HFFc6 (cell line): Measurements from ENCODE around the gene MAS1. TPM values are rescaled to one million over a fixed set of nuclear protein-coding genes. Genes with fewer than 3 reads are reported as not detected.

Experiments
- DNase-seq: peaks from one replicate; pipeline ENCODE4 v3.0.0-alpha.2; 2018
- H3K27ac Mint-ChIP-seq: 2 replicates; pipeline ENCODE4 v1.8.0; 2020; ENCODE audit warnings: mild to moderate bottlenecking, mixed read lengths
- H3K27me3 Mint-ChIP-seq: 2 replicates; pipeline ENCODE4 v1.8.0; 2021; ENCODE audit warnings: mild to moderate bottlenecking, moderate library complexity, mixed read lengths; ENCODE audit not compliant: insufficient read depth
- H3K36me3 Mint-ChIP-seq: 2 replicates; pipeline ENCODE4 v1.8.0; 2021; ENCODE audit warnings: low read depth, mixed read lengths
- H3K4me1 Mint-ChIP-seq: 2 replicates; pipeline ENCODE4 v1.8.0; 2020; ENCODE audit warnings: low read depth, mixed read lengths
- H3K4me3 Mint-ChIP-seq: 2 replicates; pipeline ENCODE4 v1.8.0; 2020; ENCODE audit warnings: mild to moderate bottlenecking, moderate library complexity, mixed read lengths
- H3K9me3 Mint-ChIP-seq: 2 replicates; pipeline ENCODE4 v1.8.0; 2020; ENCODE audit warnings: mild to moderate bottlenecking, mixed read lengths
- total RNA-seq, 6 experiments: library from RNA; stranded (reverse); fragmentation: NEBNext Ultra II Directional; extraction: Animal tissue kit (Norgen Biotek cat#: 25700); gene quantifications; 2 replicates in 1 of 6; 3 replicates in 5 of 6; pipeline ENCODE4 v1.2.3, GENCODE V29; 2021
- TF ChIP-seq, protein P1 (sequence below): fragments of 200-600 bp; sonication (generic); IDR thresholded peaks from 2 replicates; pipeline ENCODE4 v1.5.0; 2021; ENCODE audit warnings: antibody characterized with exemption, mild to moderate bottlenecking

MAS1 gene
- total RNA-seq, 6 experiments from 2014 or later = not detected

DNA sequence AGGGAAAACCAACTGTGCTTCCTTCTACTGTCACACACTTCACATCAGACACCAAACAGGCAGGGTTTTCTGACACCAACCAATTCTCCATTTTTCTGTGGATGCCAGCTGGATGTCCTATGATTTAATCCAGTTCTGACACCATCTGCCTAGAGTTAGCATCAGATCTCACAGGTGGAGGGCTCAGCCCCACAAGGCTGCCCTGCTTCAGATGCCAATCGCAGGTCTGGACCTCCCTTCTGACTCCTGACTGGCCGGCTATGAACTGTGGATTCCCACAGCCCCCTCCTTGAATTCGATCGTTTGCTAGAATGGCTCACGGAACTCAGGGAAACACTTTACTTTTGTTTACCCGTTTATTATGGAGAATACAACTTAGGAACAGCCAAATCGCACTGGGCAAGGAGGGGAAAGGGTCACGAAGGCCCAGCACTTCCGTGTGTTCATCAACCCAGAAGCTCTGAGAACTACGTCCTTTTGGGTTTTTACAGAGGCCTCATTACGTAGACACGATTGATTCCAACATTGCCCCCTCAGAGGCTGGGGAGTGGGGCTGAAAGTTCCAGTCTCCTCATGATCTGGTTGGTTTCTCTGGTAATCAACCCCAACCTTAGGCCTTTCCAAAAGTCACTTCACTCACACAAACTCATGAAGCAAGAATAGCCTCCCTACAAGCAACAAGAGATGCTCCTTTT is 25.4 kb upstream of the MAS1 start:
- peaks cover 7% of the 10 kb centered on the region for H3K4me1 Mint-ChIP-seq
- TF ChIP-seq, protein P1, sequence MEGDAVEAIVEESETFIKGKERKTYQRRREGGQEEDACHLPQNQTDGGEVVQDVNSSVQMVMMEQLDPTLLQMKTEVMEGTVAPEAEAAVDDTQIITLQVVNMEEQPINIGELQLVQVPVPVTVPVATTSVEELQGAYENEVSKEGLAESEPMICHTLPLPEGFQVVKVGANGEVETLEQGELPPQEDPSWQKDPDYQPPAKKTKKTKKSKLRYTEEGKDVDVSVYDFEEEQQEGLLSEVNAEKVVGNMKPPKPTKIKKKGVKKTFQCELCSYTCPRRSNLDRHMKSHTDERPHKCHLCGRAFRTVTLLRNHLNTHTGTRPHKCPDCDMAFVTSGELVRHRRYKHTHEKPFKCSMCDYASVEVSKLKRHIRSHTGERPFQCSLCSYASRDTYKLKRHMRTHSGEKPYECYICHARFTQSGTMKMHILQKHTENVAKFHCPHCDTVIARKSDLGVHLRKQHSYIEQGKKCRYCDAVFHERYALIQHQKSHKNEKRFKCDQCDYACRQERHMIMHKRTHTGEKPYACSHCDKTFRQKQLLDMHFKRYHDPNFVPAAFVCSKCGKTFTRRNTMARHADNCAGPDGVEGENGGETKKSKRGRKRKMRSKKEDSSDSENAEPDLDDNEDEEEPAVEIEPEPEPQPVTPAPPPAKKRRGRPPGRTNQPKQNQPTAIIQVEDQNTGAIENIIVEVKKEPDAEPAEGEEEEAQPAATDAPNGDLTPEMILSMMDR = no peak
- no peaks in the 10 kb centered on the region; the same call in none of the 2 replicates for H3K9me3 Mint-ChIP-seq
- H3K36me3 Mint-ChIP-seq = no peaks in the 10 kb centered on the region
- H3K27me3 Mint-ChIP-seq = peaks cover 8% of the 10 kb centered on the region
- DNase-seq = no peak
- H3K4me3 Mint-ChIP-seq = no peak overlapping the region
- no peak overlapping the region for H3K27ac Mint-ChIP-seq

DNA sequence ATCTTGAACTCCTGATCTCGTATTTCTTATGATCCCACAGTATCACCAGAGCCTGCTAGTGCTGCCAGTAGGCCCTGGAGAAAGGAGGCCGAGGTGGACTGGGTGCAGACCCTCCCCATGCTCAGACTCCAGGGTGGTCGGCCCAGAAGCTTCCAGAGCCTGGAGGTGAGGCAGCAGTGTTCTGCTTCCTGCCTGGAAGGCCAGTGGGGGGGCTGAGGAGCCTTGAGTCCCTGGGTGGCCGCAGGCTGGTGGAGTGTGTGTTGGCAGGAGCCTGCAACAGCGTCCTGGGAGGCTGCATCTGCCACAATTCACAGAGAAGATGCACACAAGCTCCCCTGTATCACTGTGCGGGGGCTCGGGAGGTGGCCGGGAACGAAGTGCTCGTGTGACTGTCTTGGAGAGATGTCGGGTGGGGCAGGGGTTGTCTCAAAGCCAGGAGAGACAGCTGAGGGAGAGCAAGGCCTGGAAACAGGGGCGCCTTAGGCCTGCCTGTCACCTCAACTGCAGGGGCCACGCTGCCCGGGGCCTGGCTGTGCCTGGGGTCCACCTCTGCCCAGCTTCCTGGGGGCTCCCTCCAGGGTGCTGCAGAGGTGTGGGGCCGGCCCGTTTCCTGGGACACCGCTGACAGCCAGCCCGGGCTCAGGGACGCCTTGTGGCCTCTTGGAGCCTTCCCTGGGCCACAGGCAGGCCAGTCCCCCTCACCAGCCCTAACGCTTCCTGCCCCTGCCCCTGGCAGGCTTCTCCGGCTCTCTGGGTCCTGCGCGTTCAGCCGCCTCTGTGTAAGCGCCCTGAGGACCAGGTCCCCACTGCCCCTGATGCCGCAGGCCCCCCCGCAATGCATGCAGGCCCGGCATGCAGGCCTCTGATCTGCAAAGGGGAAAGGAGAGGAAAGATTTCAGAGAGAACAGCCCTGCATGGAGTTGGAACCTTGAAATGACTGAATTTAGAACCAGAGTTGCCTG is 24.2 kb upstream of the MAS1 start:
- Mint-ChIP-seq H3K36me3 (no peaks in the 10 kb centered on the region), H3K4me3 (no peak overlapping the region), H3K9me3 (no peaks in the 10 kb centered on the region; the same call in none of the 2 replicates), H3K27me3 (peaks cover 6% of the 10 kb centered on the region), H3K27ac (no peak overlapping the region), H3K4me1 (no peaks in the 10 kb centered on the region)
- DNase-seq = no peak
- TF ChIP-seq, protein P1 = no peak

DNA sequence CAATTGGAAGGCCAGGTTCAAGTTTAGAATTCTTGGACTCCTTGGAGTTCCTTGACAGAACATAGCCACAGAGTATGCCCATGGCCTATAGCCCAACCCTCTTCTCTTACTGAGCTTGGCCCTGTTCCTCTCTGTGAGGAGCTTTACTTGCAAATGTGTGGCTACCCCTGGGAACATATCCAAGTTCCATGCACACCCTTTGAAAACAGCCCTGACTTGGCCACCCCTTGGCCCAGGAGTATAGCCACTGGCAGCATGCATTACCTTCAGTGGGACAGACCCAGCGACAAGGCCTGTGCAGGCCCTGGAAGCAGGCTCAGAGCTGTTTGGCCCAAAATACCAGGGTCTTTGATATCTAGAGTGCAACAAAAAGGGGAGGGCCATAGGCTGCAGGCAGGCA is 19.5 kb upstream of the MAS1 start:
- Mint-ChIP-seq H3K4me3 (no peak overlapping the region), H3K36me3 (no peaks in the 10 kb centered on the region), H3K27ac (no peak overlapping the region), H3K9me3 (no peaks in the 10 kb centered on the region; the same call in none of the 2 replicates), H3K4me1 (no peaks in the 10 kb centered on the region), H3K27me3 (peaks cover 2% of the 10 kb centered on the region)
- TF ChIP-seq, protein P1 = no peak
- DNase-seq = no peak

DNA sequence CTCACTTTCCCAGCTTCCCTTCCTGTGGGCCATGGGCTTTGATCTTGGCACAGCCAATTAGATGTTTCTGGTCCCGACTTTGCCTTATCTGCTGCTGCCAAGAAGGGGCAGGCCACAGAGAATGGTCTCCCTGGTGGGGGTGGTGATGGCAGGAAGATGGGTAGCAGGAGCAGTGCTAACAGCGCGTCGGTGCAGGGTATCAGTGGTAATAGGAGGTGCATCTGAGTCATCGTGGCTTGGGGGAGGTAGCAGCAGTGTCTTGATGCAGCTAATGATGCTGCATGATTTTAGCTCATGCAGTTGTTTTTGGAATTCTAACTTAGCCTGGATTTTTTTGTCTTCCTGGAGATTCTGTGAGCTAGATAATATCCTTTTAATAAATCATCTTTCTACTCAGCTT is 18.9 kb upstream of the MAS1 start:
- H3K36me3 Mint-ChIP-seq = no peaks in the 10 kb centered on the region
- no peak overlapping the region for H3K4me3 Mint-ChIP-seq
- H3K27me3 Mint-ChIP-seq = no peaks in the 10 kb centered on the region; the same call in 1 of the 2 replicates
- H3K9me3 Mint-ChIP-seq = no peaks in the 10 kb centered on the region; the same call in none of the 2 replicates
- TF ChIP-seq, protein P1 = no peak
- H3K27ac Mint-ChIP-seq = no peak overlapping the region
- H3K4me1 Mint-ChIP-seq = no peaks in the 10 kb centered on the region
- DNase-seq = no peak

DNA sequence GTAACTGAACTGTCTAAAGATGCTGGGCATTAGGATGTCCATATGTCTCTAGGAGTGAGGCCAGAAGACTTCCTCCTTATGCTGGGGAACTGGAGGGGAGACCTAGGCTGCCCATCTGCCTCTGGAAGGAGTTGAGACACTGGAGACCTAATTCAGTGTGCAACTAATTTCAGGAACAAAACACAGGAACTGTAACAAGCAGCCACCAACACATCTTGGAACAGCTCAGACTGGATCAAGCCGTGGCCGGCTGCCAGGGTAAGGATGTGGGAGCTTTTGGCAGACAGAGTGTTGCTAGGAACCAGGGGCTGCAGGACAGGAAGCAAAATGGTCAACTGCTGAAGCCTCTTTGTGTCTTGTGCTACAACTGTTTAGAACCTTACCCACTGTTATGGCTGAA is 16.4 kb upstream of the MAS1 start:
- Mint-ChIP-seq H3K4me3 (no peak overlapping the region), H3K36me3 (no peaks in the 10 kb centered on the region), H3K4me1 (no peaks in the 10 kb centered on the region), H3K27me3 (peaks cover 2% of the 10 kb centered on the region), H3K27ac (no peak overlapping the region), H3K9me3 (no peaks in the 10 kb centered on the region)
- TF ChIP-seq, protein P1 = no peak
- DNase-seq = no peak
